HAP-1 (cell line): Measurements from ENCODE around the gene RASSF5.

Source experiments
- DNase-seq, 2 experiments: peaks; one replicate each; pipeline ENCODE4 v3.0.0-alpha.2; 2016 to 2020; ENCODE audit warnings: low spot score in 2 of 2
- H3K27me3 ChIP-seq: fragments of 250-450 bp; sonication (Bioruptor Pico); 2 replicates; pipeline ENCODE4 v1.5.1; 2020; ENCODE audit warnings: low read depth, mild to moderate bottlenecking, moderate library complexity
- H3K36me3 ChIP-seq: fragments of 250-450 bp; sonication (Bioruptor Pico); replicated peaks from 2 replicates; pipeline ENCODE4 v1.5.1; 2020; ENCODE audit warnings: mild to moderate bottlenecking
- H3K4me1 ChIP-seq: fragments of 250-450 bp; sonication (Bioruptor Pico); 2 replicates; pipeline ENCODE4 v1.5.1; 2020; ENCODE audit warnings: mild to moderate bottlenecking
- H3K4me3 ChIP-seq: fragments of 250-450 bp; sonication (Bioruptor Pico); 2 replicates; pipeline ENCODE4 v1.5.1; 2020; ENCODE audit warnings: mild to moderate bottlenecking, moderate library complexity
- H3K9me3 ChIP-seq: fragments of 250-450 bp; sonication (Bioruptor Pico); 2 replicates; pipeline ENCODE4 v1.5.1; 2020; ENCODE audit warnings: mild to moderate bottlenecking, moderate library complexity
- in situ Hi-C: fragments of 300-500 bp; cut with MboI; formaldehyde crosslinking; loops from 3 replicates; pipeline ENCODE4 v1.14.3; 2020; ENCODE audit warnings: low sequenced_read_pairs, inconsistent platforms, mixed read lengths

The RASSF5 gene

DNA sequence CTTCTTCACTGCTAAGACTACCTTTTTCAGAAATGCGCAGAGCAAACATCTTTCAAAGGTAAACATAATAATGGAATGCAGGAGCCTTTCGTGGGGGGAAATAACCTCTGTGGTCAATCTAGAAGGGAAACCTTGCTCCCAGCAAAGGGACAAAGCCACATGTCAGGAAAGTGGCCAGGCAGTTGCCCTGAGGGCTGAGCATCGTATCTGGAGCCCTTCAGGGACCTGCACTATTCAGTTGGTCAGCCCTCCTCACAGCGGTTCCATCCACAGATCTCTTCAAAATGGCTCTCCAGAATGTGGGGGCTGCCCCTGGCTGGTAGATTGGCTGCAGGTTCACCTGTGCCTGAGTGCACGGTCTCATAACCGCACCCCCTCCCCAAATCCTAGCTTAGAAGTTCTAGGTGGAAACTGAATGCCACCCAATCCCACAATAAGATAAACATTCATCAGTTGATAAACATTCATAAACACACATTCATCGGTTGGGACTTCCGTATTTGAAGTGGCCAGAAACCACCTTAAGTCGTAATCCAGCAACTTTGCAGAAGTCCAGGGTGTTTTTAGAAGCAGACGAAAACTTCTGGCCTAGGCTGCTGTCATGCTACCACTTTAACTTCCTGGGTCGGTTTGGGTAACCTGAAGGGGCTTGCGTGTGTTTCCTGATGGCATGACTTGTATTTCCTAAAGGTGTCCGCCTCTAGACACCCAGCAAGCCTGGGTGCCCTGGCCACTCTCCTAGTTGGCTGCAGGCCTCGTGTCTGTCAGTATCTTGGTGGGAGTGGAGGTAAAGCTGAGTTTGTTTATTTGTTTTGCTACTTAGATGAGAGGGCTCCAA is 50.5 kb downstream of the RASSF5 start:
- Histone ChIP-seq H3K4me1 (peaks cover 15% of the 10 kb centered on the region), H3K36me3 (no peaks in the 10 kb centered on the region), H3K9me3 (no peaks in the 10 kb centered on the region), H3K27me3 (no peaks in the 10 kb centered on the region), H3K4me3 (peak overlapping the region; percentile 40)
- in situ Hi-C loops: no loop called here
- DNase-seq: peak in 1 of 2 experiments; percentile 19

DNA sequence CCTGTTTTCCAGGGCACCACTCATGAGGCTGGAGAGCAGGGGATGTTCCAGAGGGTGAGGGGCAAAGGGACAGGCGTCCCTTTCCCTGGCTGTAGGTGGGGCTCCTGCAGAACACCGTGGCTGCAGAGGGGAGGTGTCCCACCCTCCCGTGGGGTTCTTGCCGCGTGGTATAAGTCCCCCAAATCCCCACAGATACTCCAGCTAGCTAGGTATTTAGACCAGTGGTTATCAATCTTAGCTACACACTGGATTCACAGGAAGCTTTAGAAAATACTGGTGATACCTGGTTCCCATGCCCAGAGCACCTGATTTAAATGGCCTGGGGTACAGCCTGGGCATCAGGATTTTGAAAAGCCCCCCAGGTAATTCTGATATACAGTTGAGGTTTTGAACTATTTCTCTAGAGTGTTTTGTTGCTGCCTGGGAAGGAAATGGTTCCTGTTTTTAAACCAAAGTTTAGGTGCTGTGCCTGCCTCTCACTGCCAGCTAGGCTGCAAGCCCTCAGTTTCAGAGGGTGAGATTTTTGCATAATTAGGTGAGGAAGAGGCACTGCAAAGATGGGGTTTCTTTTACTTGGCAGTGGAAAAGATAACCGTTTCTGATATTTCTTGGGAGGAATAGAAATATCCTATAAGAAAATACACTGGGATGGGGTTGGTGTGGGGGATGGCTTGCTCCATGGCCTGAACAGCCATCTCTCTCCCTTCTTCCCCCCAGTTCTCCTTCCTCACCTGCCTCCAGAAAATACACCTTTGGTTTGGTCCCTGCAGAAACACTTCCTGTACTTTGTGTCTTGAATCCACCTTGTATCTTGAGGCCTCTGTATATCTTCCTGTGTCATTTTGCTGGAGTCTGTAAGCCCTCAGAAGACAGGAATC is 51.7 kb downstream of the RASSF5 start:
- Histone ChIP-seq H3K36me3 (no peaks in the 10 kb centered on the region), H3K4me1 (peaks cover 15% of the 10 kb centered on the region), H3K4me3 (no peak overlapping the region), H3K9me3 (no peaks in the 10 kb centered on the region), H3K27me3 (no peaks in the 10 kb centered on the region)
- no peak for DNase-seq
- in situ Hi-C loops: no loop called here

DNA sequence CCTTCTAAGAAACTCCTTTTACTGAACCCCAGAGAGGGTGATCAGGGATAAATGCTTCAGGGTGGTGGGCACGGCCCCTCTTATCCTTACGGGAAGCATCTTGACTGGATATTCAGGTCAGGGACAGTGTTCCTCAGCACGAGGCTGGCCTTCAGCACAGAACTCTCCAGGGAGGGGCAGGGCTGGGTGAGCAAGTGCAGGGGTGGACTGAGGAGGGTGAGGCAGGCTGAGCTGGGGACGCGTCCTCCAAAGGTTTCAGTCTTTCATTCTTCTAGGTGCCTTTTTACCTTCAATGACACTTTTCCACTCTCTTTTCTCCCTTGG is 52.3 kb downstream of the RASSF5 start:
- in situ Hi-C loops: no loop called here
- Histone ChIP-seq H3K36me3 (no peaks in the 10 kb centered on the region), H3K4me3 (no peak overlapping the region), H3K27me3 (no peaks in the 10 kb centered on the region), H3K4me1 (peaks cover 15% of the 10 kb centered on the region), H3K9me3 (no peaks in the 10 kb centered on the region)
- no peak for DNase-seq

DNA sequence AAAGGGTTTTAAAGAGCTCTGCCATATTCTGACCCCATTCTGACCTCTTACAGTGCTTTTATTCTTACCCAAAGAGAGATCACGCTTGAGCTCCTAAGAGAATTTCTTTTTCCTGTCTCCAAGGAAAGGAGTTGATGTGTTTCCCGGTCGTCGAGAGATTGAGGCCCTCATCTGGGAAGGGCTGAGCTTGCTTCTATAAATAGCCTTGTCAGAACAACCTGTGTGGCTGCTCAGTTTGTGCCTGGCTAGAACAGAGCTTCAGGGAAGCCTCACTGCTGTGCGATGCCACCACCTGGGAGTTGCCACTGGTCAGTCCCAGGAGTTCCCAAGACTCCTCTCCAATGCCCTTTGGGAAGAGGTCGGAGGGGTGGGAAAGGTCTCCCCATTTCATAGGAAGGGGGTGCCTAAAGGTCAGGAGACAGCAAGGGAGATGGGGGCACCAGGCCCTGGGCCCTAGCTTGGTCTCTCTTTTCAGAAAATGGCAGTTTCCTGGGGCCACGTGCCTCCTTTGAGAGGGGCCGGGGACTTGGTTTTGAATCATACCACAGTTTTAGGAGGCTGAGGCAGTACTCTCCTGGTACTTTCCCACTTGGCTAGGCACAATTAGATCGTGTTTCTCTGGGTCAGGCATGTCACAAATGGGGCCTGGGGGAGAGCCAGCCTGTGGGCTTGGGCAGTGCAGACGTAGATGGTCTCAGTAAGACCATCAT is 52.8 kb downstream of the RASSF5 start:
- H3K27me3 ChIP-seq: no peaks in the 10 kb centered on the region
- peaks cover 15% of the 10 kb centered on the region for H3K4me1 ChIP-seq
- H3K4me3 ChIP-seq: no peak overlapping the region
- in situ Hi-C loops: no loop called here
- no peaks in the 10 kb centered on the region for H3K9me3 ChIP-seq
- no peaks in the 10 kb centered on the region for H3K36me3 ChIP-seq
- no peak for DNase-seq

DNA sequence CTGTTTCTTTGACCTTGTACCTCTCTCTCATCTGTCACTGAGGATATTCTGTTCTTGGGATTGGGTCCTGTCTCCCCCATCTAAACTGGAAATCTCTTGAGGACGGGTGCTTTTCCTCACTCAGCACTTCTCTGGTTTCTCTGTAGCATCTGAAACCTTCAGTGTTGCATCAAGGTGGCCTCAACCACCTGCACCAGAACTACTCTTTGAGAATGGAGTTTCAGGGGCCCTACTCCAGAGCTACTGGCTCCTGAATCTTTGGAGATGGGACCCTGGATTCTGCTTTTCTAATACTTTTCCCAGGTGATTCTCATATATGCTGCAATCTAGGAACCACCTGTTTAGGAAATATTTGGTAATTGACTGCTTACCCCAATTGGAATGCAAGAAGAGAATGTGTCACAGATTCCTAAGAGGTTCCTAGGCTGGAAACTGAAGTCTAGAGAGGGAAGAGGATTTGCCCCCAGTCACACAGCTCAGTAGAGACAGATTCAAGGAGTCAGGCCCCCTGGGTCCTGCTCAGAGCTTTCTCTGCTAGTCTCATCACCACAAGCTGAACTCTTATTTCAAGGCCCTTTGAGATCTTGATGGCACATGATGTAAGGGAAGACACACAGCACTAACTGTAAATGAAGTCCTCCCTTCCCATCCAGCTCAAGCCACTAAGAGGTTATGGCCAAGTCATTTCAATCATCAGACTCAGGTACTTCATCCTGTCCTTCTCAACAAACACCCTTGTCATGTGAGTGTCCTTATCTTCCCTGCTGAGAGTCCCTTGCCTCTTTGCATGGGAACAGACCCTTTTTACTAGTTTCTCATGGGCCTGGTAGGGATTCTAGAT is 56.3 kb downstream of the RASSF5 start:
- in situ Hi-C loops: no loop called here
- no peaks in the 10 kb centered on the region for H3K27me3 ChIP-seq
- DNase-seq: no peak
- no peaks in the 10 kb centered on the region for H3K4me1 ChIP-seq
- no peaks in the 10 kb centered on the region for H3K9me3 ChIP-seq
- no peaks in the 10 kb centered on the region for H3K36me3 ChIP-seq
- no peak overlapping the region for H3K4me3 ChIP-seq

DNA sequence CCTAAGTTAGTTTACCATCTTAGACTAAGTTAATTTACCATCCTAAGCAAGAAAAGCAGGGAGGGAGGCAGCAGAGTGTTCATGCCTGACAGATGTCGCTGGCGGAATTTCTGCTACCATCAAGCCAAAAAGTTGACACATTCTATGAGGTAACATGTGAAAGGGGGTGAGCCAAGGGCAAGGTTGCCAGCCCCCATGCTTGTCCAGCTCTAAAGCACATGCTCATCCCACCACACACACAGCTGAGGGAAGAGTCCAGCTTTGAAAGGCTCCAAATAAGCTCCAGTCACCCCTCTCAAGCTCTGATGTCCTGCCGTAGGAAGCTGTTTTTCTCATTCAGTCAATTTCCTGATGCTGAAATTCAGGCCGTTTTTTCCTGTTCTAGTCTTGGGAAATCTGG is 58.7 kb downstream of the RASSF5 start:
- Histone ChIP-seq H3K27me3 (no peaks in the 10 kb centered on the region), H3K4me1 (no peaks in the 10 kb centered on the region), H3K36me3 (no peaks in the 10 kb centered on the region), H3K9me3 (no peaks in the 10 kb centered on the region), H3K4me3 (no peak overlapping the region)
- in situ Hi-C loops: no loop called here
- no peak for DNase-seq

DNA sequence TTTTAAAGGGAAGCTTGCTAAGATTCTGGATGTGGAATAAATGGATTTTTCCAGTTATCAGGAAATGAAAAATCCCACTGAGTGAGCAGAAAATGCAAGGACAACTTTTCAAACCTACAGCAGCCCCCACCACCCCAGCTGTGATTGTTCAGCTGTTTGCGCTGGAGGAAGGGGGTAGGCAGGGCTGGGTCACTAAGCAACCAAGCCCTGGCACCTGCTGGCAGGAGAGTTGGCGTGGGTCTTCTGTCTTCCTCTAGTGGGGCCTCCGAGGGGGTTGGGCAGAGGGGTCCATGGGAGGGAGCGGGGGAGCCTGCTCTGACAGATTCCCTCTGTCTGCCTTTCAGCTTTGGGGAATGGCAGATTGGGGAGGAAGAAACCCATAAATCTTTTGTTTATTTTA is 59.7 kb downstream of the RASSF5 start:
- no peaks in the 10 kb centered on the region for H3K36me3 ChIP-seq
- no peaks in the 10 kb centered on the region for H3K4me1 ChIP-seq
- DNase-seq: no peak
- no peak overlapping the region for H3K4me3 ChIP-seq
- no peaks in the 10 kb centered on the region for H3K27me3 ChIP-seq
- H3K9me3 ChIP-seq: no peaks in the 10 kb centered on the region
- in situ Hi-C loops: no loop called here

DNA sequence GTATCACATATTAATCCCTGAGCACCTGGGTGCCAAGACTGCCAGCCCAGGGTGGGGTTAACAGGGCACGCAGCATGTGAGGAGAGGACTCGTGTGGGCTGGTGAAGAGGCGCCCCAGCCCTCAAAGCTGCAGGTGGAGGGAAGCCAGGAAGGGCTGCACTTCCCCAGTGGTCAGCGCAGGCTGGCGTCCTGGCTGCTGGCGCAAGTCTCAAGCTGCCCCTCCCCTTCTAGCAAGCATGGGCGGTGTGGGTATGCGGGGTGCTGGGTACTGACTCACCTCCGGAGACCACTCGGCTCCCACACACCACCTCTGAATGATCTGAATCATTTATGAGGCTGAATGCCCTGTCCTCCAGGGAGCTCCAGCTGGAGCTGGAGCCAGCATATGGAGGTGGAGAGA is 60.9 kb downstream of the RASSF5 start:
- DNase-seq: no peak
- Histone ChIP-seq H3K9me3 (no peaks in the 10 kb centered on the region), H3K36me3 (no peaks in the 10 kb centered on the region), H3K27me3 (no peaks in the 10 kb centered on the region), H3K4me1 (no peaks in the 10 kb centered on the region), H3K4me3 (no peak overlapping the region)
- in situ Hi-C loops: no loop called here

DNA sequence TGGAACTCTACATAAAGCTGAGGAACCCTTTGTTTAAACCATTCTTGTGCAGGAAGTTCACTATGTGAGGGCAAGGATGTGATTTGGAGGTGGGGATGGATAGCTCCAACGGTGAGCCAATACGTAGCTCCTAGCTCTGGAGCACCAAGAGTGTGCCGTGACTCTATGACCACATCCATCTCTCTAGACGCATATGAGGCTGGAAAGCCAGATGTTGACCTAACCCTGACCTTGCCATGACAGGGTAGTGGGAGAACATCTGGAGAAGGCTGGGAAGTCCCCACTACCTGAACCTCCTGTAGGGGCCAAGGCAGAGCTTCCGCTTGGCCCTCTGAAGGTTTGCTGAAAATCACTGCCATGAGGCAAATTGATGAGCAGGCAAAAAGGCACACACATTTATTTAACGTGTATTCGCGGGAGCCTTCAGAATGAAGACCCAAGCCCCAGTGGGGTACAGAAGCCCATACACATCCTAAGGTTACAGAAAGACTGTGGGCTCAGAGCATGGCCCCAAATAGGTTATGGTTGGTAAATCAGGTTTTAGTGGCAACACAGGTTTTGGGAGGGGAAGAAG is 61.5 kb downstream of the RASSF5 start:
- Histone ChIP-seq H3K36me3 (no peaks in the 10 kb centered on the region), H3K4me1 (no peaks in the 10 kb centered on the region)

DNA sequence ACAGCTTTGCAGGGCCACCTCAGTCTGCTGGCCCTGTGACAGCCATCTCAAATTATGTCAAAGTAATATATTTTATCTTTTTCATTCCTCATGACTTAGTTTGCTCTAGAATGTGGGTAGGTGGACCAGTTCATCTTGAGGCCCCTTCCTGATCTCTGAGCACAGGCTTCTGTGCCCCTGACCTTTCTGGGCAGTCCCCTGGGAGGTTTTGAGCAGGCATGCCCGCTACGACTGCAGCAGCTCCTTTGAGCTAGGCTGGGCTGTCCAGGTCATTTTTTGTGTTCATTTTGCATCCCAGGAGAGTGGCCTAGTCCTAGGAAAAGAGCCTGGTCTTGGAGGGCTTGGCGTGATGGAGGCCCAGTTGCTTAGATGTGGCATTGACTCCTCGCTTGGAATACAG is 62.2 kb downstream of the RASSF5 start:
- Histone ChIP-seq H3K27me3 (no peaks in the 10 kb centered on the region), H3K4me3 (no peak overlapping the region), H3K9me3 (no peaks in the 10 kb centered on the region), H3K36me3 (no peaks in the 10 kb centered on the region), H3K4me1 (no peaks in the 10 kb centered on the region)
- no peak for DNase-seq
- in situ Hi-C loops: no loop called here

More for the DNA sequence above, 61.5 kb downstream of the RASSF5 start:
- in situ Hi-C loops: no loop called here
- no peak for DNase-seq
- Histone ChIP-seq H3K4me3 (no peak overlapping the region), H3K9me3 (no peaks in the 10 kb centered on the region), H3K27me3 (no peaks in the 10 kb centered on the region)

DNA sequence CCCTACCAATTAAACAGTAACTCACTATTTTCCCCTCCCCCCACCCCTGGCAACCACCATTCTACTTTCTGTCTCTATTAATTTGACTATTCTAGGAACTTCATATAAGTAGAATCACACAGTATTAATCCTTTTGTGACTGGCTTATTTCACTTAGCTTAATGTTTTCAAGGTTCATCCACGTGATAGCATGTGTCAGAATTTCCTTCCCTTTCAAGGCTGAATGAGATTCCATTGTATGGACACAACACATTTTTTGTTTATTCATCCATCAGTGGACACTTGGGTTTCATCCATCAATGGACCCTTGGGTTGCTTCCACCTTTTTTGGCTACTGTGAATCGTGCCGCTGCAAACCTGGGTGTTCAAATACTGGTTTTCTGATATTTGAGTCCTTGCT is 63.2 kb downstream of the RASSF5 start:
- no peak for DNase-seq
- H3K9me3 ChIP-seq: no peaks in the 10 kb centered on the region
- H3K27me3 ChIP-seq: no peaks in the 10 kb centered on the region
- in situ Hi-C loops: no loop called here
- H3K4me3 ChIP-seq: no peak overlapping the region
- H3K4me1 ChIP-seq: peaks cover 7% of the 10 kb centered on the region
- H3K36me3 ChIP-seq: no peaks in the 10 kb centered on the region

DNA sequence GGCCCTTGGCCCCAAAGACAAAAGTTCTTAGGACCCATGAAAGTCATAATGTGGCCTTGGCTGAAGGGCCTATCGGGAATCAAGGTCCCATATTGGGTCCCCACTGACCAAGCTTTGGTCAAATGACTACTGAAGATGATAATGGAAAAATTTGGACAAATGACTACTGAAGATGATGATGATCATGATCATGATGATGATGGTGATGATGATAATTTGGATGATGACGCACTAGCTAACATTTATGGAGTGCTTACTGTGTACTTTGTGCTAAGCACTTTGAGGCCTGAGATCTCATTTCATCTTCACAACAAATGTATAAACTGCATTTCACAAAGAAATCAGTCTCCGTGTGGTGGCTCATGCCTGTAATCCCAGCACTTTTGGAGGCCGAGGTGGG is 65.5 kb downstream of the RASSF5 start:
- Histone ChIP-seq H3K36me3 (no peaks in the 10 kb centered on the region), H3K4me1 (peaks cover 15% of the 10 kb centered on the region)
- in situ Hi-C loops: no loop called here

DNA sequence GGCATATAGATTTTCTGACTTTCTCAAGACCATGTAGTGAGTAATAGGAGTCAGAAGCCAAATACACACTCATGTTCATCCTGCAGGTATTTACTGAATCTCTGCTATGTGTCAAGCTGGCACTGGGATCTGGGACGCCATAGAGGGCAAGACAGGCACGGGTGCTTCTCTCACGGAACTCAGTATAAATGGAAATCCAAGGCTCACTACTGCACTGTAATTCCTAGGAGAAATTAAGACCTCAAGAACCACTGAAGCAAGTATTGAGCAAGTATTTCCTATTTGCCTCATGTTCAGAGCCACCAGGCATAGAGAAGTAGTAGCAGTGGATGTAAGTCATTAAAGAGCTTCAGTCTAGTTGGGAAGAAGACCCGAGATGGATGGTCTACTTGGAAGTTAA is 66.0 kb downstream of the RASSF5 start:
- H3K27me3 ChIP-seq: no peaks in the 10 kb centered on the region
- peaks cover 15% of the 10 kb centered on the region for H3K4me1 ChIP-seq
- in situ Hi-C loops: no loop called here
- no peaks in the 10 kb centered on the region for H3K9me3 ChIP-seq
- H3K36me3 ChIP-seq: no peaks in the 10 kb centered on the region
- H3K4me3 ChIP-seq: no peak overlapping the region
- no peak for DNase-seq

More for the DNA sequence above, 65.5 kb downstream of the RASSF5 start:
- Histone ChIP-seq H3K4me3 (no peak overlapping the region), H3K9me3 (no peaks in the 10 kb centered on the region), H3K27me3 (no peaks in the 10 kb centered on the region)
- DNase-seq: no peak
